ENCODE measurements around the gene TAF1C. TPM values are rescaled to one million over a fixed set of nuclear protein-coding genes. Genes with fewer than 3 reads are reported as not detected.

Gene TAF1C
- total RNA-seq, 1 donor = 19.5 TPM

DNA sequence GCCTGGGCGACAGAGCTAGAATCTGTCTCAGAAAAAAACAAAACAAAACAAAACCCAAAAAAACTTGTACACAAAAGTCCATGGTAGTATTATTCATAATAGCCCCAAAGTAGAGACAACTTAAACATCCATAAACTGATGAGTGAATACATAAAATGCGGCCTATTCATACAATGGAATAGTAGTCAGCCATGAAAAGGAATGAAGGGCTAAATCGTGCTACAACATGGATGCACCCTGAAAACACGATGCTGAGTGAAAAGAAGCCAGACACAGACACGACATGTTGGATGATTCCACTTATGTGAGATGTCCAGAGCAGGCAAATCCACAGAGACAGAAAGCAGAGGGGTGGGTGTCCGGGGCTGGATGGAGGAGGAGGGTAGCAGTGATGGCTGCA, 40.7 kb upstream of the TAF1C start:
- Histone ChIP-seq H4K20me1 (ENCODE audit: insufficient read depth, low read length) (no peaks in the 10 kb centered on the region), H3K36me3 (ENCODE audit: insufficient read depth, low read length) (no peaks in the 10 kb centered on the region), H3K4me1 (ENCODE audit: insufficient read depth, low read length) (peaks cover 11% of the 10 kb centered on the region), H3K27me3 (ENCODE audit: insufficient read depth, low read length) (no peaks in the 10 kb centered on the region), H3K27ac (ENCODE audit: low read depth, low read length) (no peak overlapping the region), H3K9me3 (ENCODE audit: low read depth, low read length) (no peaks in the 10 kb centered on the region), H3K4me3 (ENCODE audit: insufficient read depth, low read length) (no peak overlapping the region), H3K4me2 (ENCODE audit: insufficient read depth, low read length) (no peak overlapping the region), H2AFZ (ENCODE audit: low read length) (no peak overlapping the region), H3K79me2 (ENCODE audit: insufficient read depth, low read length) (no peaks in the 10 kb centered on the region)
- DNase-seq (ENCODE audit: insufficient read length, low spot score, missing footprints) = no peak
- TF ChIP-seq CTCF (IDR thresholded peaks at IDR 0.05; ENCODE audit: extremely low read depth, low read depth, low read length) = no peak

- peak overlapping the region; percentile 10 for H2AFZ ChIP-seq (ENCODE audit: low read length)
These were observed 39.2 kb upstream of the TAF1C start for GRCh38 chr16:84226026-84226425.

DNA sequence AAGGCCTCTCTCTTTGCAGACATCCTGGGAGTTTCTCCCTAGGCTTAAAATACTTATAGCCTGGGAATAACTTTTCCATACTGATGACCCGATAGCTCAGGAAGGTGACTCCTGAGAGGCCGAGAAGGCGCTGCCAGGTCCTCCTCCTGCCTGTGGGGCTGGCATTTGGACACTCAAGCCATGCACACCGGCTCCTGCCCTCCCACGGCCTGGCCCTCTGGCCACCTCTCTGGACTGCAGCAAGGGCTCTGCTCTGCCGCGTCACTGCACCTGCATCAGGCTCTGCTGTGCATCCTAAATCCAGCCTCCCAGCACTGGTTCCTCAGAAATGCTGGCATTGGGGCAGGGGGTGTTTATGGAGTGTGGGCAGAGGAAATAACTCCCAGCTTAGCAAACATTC, 38.7 kb upstream of the TAF1C start:
- no peak for TF ChIP-seq CTCF (IDR thresholded peaks at IDR 0.05; ENCODE audit: extremely low read depth, low read depth, low read length)
- H3K4me2 ChIP-seq (ENCODE audit: insufficient read depth, low read length) = no peak overlapping the region
- no peak overlapping the region for H3K4me3 ChIP-seq (ENCODE audit: insufficient read depth, low read length)
- H3K9me3 ChIP-seq (ENCODE audit: low read depth, low read length) = no peaks in the 10 kb centered on the region
- peak; percentile 69 for DNase-seq (ENCODE audit: insufficient read length, low spot score, missing footprints)
- H4K20me1 ChIP-seq (ENCODE audit: insufficient read depth, low read length) = no peaks in the 10 kb centered on the region
- H3K27ac ChIP-seq (ENCODE audit: low read depth, low read length) = no peak overlapping the region
- H3K36me3 ChIP-seq (ENCODE audit: insufficient read depth, low read length) = no peaks in the 10 kb centered on the region
- no peaks in the 10 kb centered on the region for H3K27me3 ChIP-seq (ENCODE audit: insufficient read depth, low read length)
- H2AFZ ChIP-seq (ENCODE audit: low read length) = no peak overlapping the region
- no peaks in the 10 kb centered on the region for H3K79me2 ChIP-seq (ENCODE audit: insufficient read depth, low read length)
- H3K4me1 ChIP-seq (ENCODE audit: insufficient read depth, low read length) = peaks cover 11% of the 10 kb centered on the region

More at GRCh38 chr16:84226026-84226425, 39.2 kb upstream of the TAF1C start:
- Histone ChIP-seq H3K4me2 (ENCODE audit: insufficient read depth, low read length) (no peak overlapping the region), H4K20me1 (ENCODE audit: insufficient read depth, low read length) (no peaks in the 10 kb centered on the region), H3K27ac (ENCODE audit: low read depth, low read length) (no peak overlapping the region), H3K27me3 (ENCODE audit: insufficient read depth, low read length) (no peaks in the 10 kb centered on the region), H3K9me3 (ENCODE audit: low read depth, low read length) (no peaks in the 10 kb centered on the region), H3K79me2 (ENCODE audit: insufficient read depth, low read length) (no peaks in the 10 kb centered on the region), H3K36me3 (ENCODE audit: insufficient read depth, low read length) (no peaks in the 10 kb centered on the region), H3K4me1 (ENCODE audit: insufficient read depth, low read length) (peaks cover 11% of the 10 kb centered on the region), H3K4me3 (ENCODE audit: insufficient read depth, low read length) (no peak overlapping the region)
- no peak for TF ChIP-seq CTCF (IDR thresholded peaks at IDR 0.05; ENCODE audit: extremely low read depth, low read depth, low read length)
- DNase-seq (ENCODE audit: insufficient read length, low spot score, missing footprints) = peak; percentile 75

GRCh38 chr16:84225126-84225525, 38.3 kb upstream of the TAF1C start:
- no peak overlapping the region for H3K27ac ChIP-seq (ENCODE audit: low read depth, low read length)

More at GRCh38 chr16:84225126-84225525, 38.3 kb upstream of the TAF1C start:
- no peak for DNase-seq (ENCODE audit: insufficient read length, low spot score, missing footprints)
- TF ChIP-seq CTCF (IDR thresholded peaks at IDR 0.05; ENCODE audit: extremely low read depth, low read depth, low read length) = no peak
- no peaks in the 10 kb centered on the region for H3K9me3 ChIP-seq (ENCODE audit: low read depth, low read length)
- H3K4me1 ChIP-seq (ENCODE audit: insufficient read depth, low read length) = peaks cover 11% of the 10 kb centered on the region
- H2AFZ ChIP-seq (ENCODE audit: low read length) = no peak overlapping the region
- H3K27me3 ChIP-seq (ENCODE audit: insufficient read depth, low read length) = no peaks in the 10 kb centered on the region
- H3K36me3 ChIP-seq (ENCODE audit: insufficient read depth, low read length) = no peaks in the 10 kb centered on the region
- no peak overlapping the region for H3K4me3 ChIP-seq (ENCODE audit: insufficient read depth, low read length)
- H3K79me2 ChIP-seq (ENCODE audit: insufficient read depth, low read length) = no peaks in the 10 kb centered on the region
- H3K4me2 ChIP-seq (ENCODE audit: insufficient read depth, low read length) = no peak overlapping the region
- no peaks in the 10 kb centered on the region for H4K20me1 ChIP-seq (ENCODE audit: insufficient read depth, low read length)

Data from osteoblast (primary cell).